PFSK-1 (cell line): ENCODE data around the gene CNN2.

Source experiments
- FOXP2 ChIP-seq: optimal IDR thresholded peaks from 2 replicates; pipeline ENCODE3; 2011; ENCODE audit warnings: borderline replicate concordance, control low read depth, inconsistent platforms; ENCODE audit not compliant: insufficient read depth; ENCODE audit errors: extremely low read length, extremely low read depth
- POLR2AphosphoS5 ChIP-seq: IDR thresholded peaks from 2 replicates; pipeline ENCODE4 v1.6.1; 2012; ENCODE audit warnings: low read depth, mild to moderate bottlenecking, control low read depth, low read length, moderate library complexity
- REST ChIP-seq, 2 experiments: IDR thresholded peaks; 2 replicates each; pipeline versions ENCODE4 v1.6.1 to v1.8.0; 2011 to 2012; ENCODE audit warnings: low read depth in 2 of 2, low read length in 2 of 2, control low read depth in 1 of 2, inconsistent platforms in 1 of 2, mild to moderate bottlenecking in 1 of 2, moderate library complexity in 1 of 2; ENCODE audit not compliant: insufficient read depth in 1 of 2
- SIN3A ChIP-seq: IDR thresholded peaks from 2 replicates; pipeline ENCODE4 v1.6.1; 2012; ENCODE audit warnings: mild to moderate bottlenecking, low read length, moderate library complexity, borderline replicate concordance; ENCODE audit not compliant: insufficient read depth
- TAF1 ChIP-seq: IDR thresholded peaks from 2 replicates; pipeline ENCODE4 v1.6.1; 2012; ENCODE audit warnings: low read length, control low read depth, borderline replicate concordance; ENCODE audit not compliant: insufficient read depth

The CNN2 gene

GRCh38 chr19:1006711-1007398, 19.6 kb upstream of the CNN2 start:
- TF ChIP-seq POLR2AphosphoS5 (no peak), TAF1 (no peak), SIN3A (no peak), FOXP2 (no peak), REST (IDR thresholded peaks at IDR 0.05; ENCODE audit: insufficient read depth in 1 of 2, low read depth in 2 of 2, low read length in 2 of 2) (no peak)

GRCh38 chr19:1007399-1008251, 18.8 kb upstream of the CNN2 start:
- no peak for TF ChIP-seq SIN3A
- TF ChIP-seq TAF1 = no peak
- no peak for TF ChIP-seq REST (IDR thresholded peaks at IDR 0.05; ENCODE audit: insufficient read depth in 1 of 2, low read depth in 2 of 2, low read length in 2 of 2)
- TF ChIP-seq FOXP2 = no peak
- no peak for TF ChIP-seq POLR2AphosphoS5

DNA sequence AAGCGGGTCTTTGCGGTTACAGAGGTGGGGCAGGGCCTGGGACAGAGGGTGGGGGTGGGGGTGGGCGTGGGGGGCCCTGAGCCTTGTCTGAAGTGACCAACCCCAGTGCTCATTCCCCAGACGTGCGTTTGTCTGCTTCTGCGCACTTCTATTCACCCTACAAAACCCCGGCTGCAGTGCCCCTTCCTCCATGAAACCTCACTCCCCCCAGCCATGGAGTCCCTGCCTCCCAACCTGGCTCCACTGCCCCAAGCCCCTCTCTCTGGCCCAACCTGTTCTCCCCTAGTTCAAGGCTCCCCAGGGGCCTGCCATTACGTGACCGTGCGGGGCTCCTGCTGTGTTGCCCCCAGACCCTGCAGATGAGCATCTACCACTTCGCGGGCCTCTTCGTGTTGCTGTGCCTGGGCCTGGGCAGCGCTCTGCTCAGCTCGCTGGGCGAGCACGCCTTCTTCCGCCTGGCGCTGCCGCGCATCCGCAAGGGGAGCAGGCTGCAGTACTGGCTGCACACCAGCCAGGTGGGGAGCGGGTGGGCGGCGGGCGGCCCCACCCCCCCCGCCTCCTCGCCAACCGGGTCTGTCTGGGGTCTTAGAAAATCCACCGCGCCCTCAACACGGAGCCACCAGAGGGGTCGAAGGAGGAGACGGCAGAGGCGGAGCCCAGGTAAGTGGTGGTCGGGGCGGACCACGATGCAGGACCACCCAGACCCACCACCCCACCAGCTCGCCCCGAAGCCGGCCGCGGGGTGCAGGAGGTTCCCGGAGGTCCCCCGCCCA, 18.0 kb upstream of the CNN2 start:
- no peak for TF ChIP-seq SIN3A
- no peak for TF ChIP-seq REST (IDR thresholded peaks at IDR 0.05; ENCODE audit: insufficient read depth in 1 of 2, low read depth in 2 of 2, low read length in 2 of 2)
- no peak for TF ChIP-seq POLR2AphosphoS5
- TF ChIP-seq TAF1 = no peak
- no peak for TF ChIP-seq FOXP2

DNA sequence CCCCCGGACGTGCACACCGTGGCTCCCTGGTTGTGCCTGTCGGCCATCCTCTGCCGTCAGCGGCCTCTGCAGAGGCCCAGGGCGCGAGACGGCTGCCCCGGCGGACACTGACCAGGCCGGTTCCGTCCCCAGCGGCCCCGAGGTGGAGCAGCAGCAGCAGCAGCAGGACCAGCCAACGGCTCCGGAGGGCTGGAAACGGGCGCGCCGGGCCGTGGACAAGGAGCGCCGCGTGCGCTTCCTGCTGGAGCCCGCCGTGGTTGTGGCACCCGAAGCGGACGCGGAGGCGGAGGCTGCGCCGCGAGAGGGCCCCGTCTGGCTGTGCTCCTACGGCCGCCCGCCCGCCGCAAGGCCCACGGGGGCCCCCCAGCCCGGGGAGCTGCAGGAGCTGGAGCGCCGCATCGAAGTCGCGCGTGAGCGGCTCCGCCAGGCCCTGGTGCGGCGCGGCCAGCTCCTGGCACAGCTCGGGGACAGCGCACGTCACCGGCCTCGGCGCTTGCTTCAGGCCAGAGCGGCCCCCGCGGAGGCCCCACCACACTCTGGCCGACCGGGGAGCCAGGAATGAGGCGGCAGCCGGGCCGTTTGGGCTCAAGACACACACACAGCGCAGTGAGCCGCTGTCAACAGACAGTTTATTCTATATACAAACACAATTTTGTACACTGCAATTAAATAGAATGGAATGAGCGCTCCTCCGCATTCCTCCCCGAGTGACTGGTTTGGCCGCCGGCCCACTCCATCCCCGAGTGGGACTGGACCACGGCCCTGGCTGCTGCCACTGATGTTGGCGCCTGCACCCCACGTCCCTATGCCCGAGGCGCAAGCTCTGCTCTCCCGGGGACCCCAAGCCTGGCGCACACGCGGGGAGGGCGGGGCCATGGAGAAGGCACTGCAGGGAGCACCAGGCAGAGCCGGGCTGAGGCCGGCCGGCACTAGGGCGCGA, 17.1 kb upstream of the CNN2 start:
- no peak for TF ChIP-seq FOXP2
- no peak for TF ChIP-seq REST (IDR thresholded peaks at IDR 0.05; ENCODE audit: insufficient read depth in 1 of 2, low read depth in 2 of 2, low read length in 2 of 2)
- no peak for TF ChIP-seq POLR2AphosphoS5
- no peak for TF ChIP-seq SIN3A
- no peak for TF ChIP-seq TAF1
